CD14-positive monocyte (primary cell): ENCODE measurements around the gene AGPAT3. TPM values are rescaled to one million over a fixed set of nuclear protein-coding genes. Genes with fewer than 3 reads are reported as not detected.
"Not testable (repeated sequence)": the region's sequence is repeated elsewhere in the genome, so short reads cannot be mapped to it uniquely, and the experiment has no call there.

Experiments used
- DNase-seq, 3 donors: peaks; one replicate each; pipeline ENCODE4 v3.0.0-alpha.2; 2011 to 2022
- H2AFZ ChIP-seq: 2 replicates; pipeline ENCODE4 v1.6.0; 2012; ENCODE audit warnings: mild to moderate bottlenecking, low read depth, low read length, inconsistent platforms; ENCODE audit not compliant: insufficient read depth, poor library complexity, severe bottlenecking
- H3K27ac ChIP-seq, 2 donors: 1 replicate in 1 of 2; 2 replicates in 1 of 2; pipeline ENCODE4 v1.5.1; 2012 to 2013; ENCODE audit warnings: low read length in 2 of 2, control low read depth in 1 of 2, inconsistent platforms in 1 of 2, low read depth in 1 of 2, mild to moderate bottlenecking in 1 of 2
- H3K27me3 ChIP-seq, 2 donors: one replicate each; pipeline versions ENCODE4 v1.6.0 to v1.6.1; 2011 to 2013; ENCODE audit warnings: low read length in 2 of 2; ENCODE audit not compliant: control insufficient read depth in 2 of 2, insufficient read depth in 2 of 2
- H3K36me3 ChIP-seq, 2 donors: replicated peaks in 1 of 2; 1 replicate in 1 of 2; 2 replicates in 1 of 2; pipeline versions ENCODE4 v1.5.1 to v1.6.1; 2012 to 2013; ENCODE audit warnings: low read length in 2 of 2, control low read depth in 1 of 2, inconsistent platforms in 1 of 2, mild to moderate bottlenecking in 1 of 2; ENCODE audit not compliant: insufficient read depth in 2 of 2, control insufficient read depth in 1 of 2
- H3K4me1 ChIP-seq, 2 donors: 1 replicate in 1 of 2; 2 replicates in 1 of 2; pipeline versions ENCODE4 v1.5.1 to v1.6.1; 2012 to 2013; ENCODE audit warnings: low read length in 2 of 2, control low read depth in 1 of 2, inconsistent platforms in 1 of 2, mild to moderate bottlenecking in 1 of 2, moderate library complexity in 1 of 2; ENCODE audit not compliant: insufficient read depth in 2 of 2, control insufficient read depth in 1 of 2
- H3K4me2 ChIP-seq: replicated peaks from 2 replicates; pipeline ENCODE3; 2012; ENCODE audit warnings: low read length, moderate library complexity, mild to moderate bottlenecking; ENCODE audit not compliant: poor library complexity, severe bottlenecking; ENCODE audit errors: extremely low read depth
- H3K4me3 ChIP-seq, 3 experiments: fragments of 200-600 bp in 1 of 3; sonication (generic) in 1 of 3; replicated peaks in 1 of 3; 1 replicate in 2 of 3; 2 replicates in 1 of 3; pipeline ENCODE4 v1.5.1; 2011 to 2013; ENCODE audit warnings: low read length in 3 of 3, mild to moderate bottlenecking in 3 of 3, control low read depth in 2 of 3, low read depth in 2 of 3, inconsistent platforms in 1 of 3, moderate library complexity in 1 of 3
- H3K79me2 ChIP-seq: 2 replicates; pipeline ENCODE4 v1.6.0; 2012; ENCODE audit warnings: mild to moderate bottlenecking, control low read depth, inconsistent platforms, low read length, moderate library complexity; ENCODE audit not compliant: insufficient read depth
- H3K9ac ChIP-seq: 2 replicates; pipeline ENCODE4 v1.6.0; 2017; ENCODE audit warnings: low read length, mild to moderate bottlenecking; ENCODE audit not compliant: insufficient read depth, poor library complexity, severe bottlenecking
- H3K9me3 ChIP-seq, 2 donors: replicated peaks in 1 of 2; 1 replicate in 1 of 2; 2 replicates in 1 of 2; pipeline versions ENCODE4 v1.5.1 to v1.6.1; 2012 to 2013; ENCODE audit warnings: low read length in 2 of 2, control low read depth in 1 of 2; ENCODE audit not compliant: control insufficient read depth in 1 of 2, insufficient read depth in 1 of 2
- H4K20me1 ChIP-seq: 2 replicates; pipeline ENCODE4 v1.6.0; 2012; ENCODE audit warnings: mild to moderate bottlenecking, low read length, control low read depth, moderate library complexity; ENCODE audit not compliant: insufficient read depth
- H3K27ac Mint-ChIP-seq, 7 donors: one replicate each; pipeline ENCODE4 v1.8.0; 2020; ENCODE audit warnings: mild to moderate bottlenecking in 7 of 7, mixed read lengths in 7 of 7, moderate library complexity in 6 of 7, inconsistent platforms in 2 of 7
- H3K27me3 Mint-ChIP-seq, 3 donors: one replicate each; pipeline ENCODE4 v1.8.0; 2021 to 2022; ENCODE audit warnings: low read depth in 3 of 3, mild to moderate bottlenecking in 3 of 3, mixed read lengths in 3 of 3, moderate library complexity in 3 of 3, inconsistent platforms in 1 of 3
- H3K36me3 Mint-ChIP-seq, 2 donors: one replicate each; pipeline ENCODE4 v1.8.0; 2020; ENCODE audit warnings: mixed read lengths in 2 of 2, inconsistent platforms in 1 of 2, mild to moderate bottlenecking in 1 of 2
- H3K4me1 Mint-ChIP-seq: one replicate; pipeline ENCODE4 v1.8.0; 2020; ENCODE audit warnings: mild to moderate bottlenecking, mixed read lengths
- H3K4me3 Mint-ChIP-seq, 2 donors: one replicate each; pipeline ENCODE4 v1.8.0; 2020; ENCODE audit warnings: mild to moderate bottlenecking in 2 of 2, mixed read lengths in 2 of 2, moderate library complexity in 1 of 2
- H3K9me3 Mint-ChIP-seq, 7 donors: one replicate each; pipeline ENCODE4 v1.8.0; 2020 to 2022; ENCODE audit warnings: mixed read lengths in 7 of 7, mild to moderate bottlenecking in 6 of 7, moderate library complexity in 6 of 7, inconsistent platforms in 2 of 7
- WGBS: methylation state at CpG from one replicate; pipeline ENCODE4 v1.1.5; 2013; ENCODE audit warnings: missing lambda C conversion rate; ENCODE audit not compliant: insufficient coverage; 5-methylcytosine and 5-hydroxymethylcytosine counted together
- intact Hi-C, 2 donors: fragments of 100-400 bp; cut with micrococcal nuclease; formaldehyde crosslinking; loops; one replicate each; pipeline versions ENCODE4 v1.15.0 to v1.15.1; 2023
- polyA plus RNA-seq, 3 donors: library from polyadenylated mRNA; depleted of rRNA in 1 of 3; unstranded in 2 of 3; stranded (reverse) in 1 of 3; fragments of 300-500 nt in 2 of 3; fragments of >200 nt in 1 of 3; fragmentation: Illumina TruSeq in 2 of 3; gene quantifications; 1 replicate in 2 of 3; 2 replicates in 1 of 3; pipeline ENCODE4 v1.2.3, GENCODE V29; 2012 to 2021
- TF ChIP-seq, protein P1 (sequence below): fragments of 200-600 bp; IDR thresholded peaks from one replicate; pipeline ENCODE4 v1.8.0; 2022; ENCODE audit warnings: antibody characterized with exemption, mild to moderate bottlenecking

AGPAT3 gene
- polyA plus RNA-seq, 3 donors = 24.9 to 49.3 (median 26.2) TPM

DNA sequence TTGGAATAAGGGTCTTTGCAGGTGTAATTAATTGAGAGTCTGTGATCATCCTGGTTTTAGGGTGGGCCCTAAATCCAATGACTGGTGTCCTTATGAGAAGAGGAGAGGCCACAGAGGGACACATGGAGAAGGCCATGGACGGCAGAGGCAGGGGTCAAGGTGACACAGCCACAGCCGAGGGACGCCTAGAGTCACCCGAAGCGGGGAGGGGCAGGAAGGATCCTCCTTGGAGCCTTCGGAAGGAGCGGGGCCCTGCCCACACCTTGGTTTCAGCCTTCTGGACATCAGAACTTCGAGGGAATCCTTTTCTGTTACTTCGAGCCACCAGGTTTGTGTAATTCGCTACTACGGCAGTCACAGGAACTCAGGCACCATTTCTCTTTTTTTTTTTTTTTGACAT lies 44.6 kb upstream of the AGPAT3 start:
- no peaks in the 10 kb centered on the region for H3K36me3 Mint-ChIP-seq
- peak overlapping the region; percentile 30 for H2AFZ ChIP-seq

GRCh38 chr21:43822166-43822565 lies 42.9 kb upstream of the AGPAT3 start:
- H3K36me3 ChIP-seq, H3K36me3 Mint-ChIP-seq, H3K27me3 Mint-ChIP-seq, DNase-seq, H3K4me3 ChIP-seq, H3K9ac ChIP-seq, H3K27ac Mint-ChIP-seq, H3K27me3 ChIP-seq, H3K4me3 Mint-ChIP-seq, intact Hi-C loops, H2AFZ ChIP-seq, H3K9me3 ChIP-seq, H3K4me2 ChIP-seq, H4K20me1 ChIP-seq, H3K9me3 Mint-ChIP-seq, H3K27ac ChIP-seq, H3K79me2 ChIP-seq: not testable (repeated sequence)
- peaks cover 52 to 64% of the 10 kb centered on the region in 2 donors for H3K4me1 ChIP-seq
- 95% methylated on average over 18 of the region's 25 CpGs for WGBS
- H3K4me1 Mint-ChIP-seq = peaks cover 55% of the 10 kb centered on the region

More for the DNA sequence above, 44.6 kb upstream of the AGPAT3 start:
- TF ChIP-seq, protein P1, sequence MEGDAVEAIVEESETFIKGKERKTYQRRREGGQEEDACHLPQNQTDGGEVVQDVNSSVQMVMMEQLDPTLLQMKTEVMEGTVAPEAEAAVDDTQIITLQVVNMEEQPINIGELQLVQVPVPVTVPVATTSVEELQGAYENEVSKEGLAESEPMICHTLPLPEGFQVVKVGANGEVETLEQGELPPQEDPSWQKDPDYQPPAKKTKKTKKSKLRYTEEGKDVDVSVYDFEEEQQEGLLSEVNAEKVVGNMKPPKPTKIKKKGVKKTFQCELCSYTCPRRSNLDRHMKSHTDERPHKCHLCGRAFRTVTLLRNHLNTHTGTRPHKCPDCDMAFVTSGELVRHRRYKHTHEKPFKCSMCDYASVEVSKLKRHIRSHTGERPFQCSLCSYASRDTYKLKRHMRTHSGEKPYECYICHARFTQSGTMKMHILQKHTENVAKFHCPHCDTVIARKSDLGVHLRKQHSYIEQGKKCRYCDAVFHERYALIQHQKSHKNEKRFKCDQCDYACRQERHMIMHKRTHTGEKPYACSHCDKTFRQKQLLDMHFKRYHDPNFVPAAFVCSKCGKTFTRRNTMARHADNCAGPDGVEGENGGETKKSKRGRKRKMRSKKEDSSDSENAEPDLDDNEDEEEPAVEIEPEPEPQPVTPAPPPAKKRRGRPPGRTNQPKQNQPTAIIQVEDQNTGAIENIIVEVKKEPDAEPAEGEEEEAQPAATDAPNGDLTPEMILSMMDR = no peak
- H3K4me1 Mint-ChIP-seq = peaks cover 63% of the 10 kb centered on the region
- H3K79me2 ChIP-seq = no peaks in the 10 kb centered on the region
- peaks cover 64 to 72% of the 10 kb centered on the region in 2 donors for H3K4me1 ChIP-seq
- peaks cover 0 to 5% of the 10 kb centered on the region in 2 donors for H3K9me3 ChIP-seq
- H3K9ac ChIP-seq = no peak overlapping the region
- peak overlapping the region in 1 of 3 experiments; percentile 20 for H3K4me3 ChIP-seq
- no peak overlapping the region for H3K4me2 ChIP-seq
- peaks cover 0 to 6% (median 2%) of the 10 kb centered on the region in 3 donors for H3K27me3 Mint-ChIP-seq
- peak overlapping the region in 3 of 7 donors; percentile 20 to 95 (median 91) for H3K27ac Mint-ChIP-seq
- H3K9me3 Mint-ChIP-seq = peaks cover 0 to 9% (median 5%) of the 10 kb centered on the region in 7 donors
- H3K27ac ChIP-seq = peak overlapping the region; percentile 84 to 85
- intact Hi-C loops = no loop called here
- H3K4me3 Mint-ChIP-seq = no peak overlapping the region
- H4K20me1 ChIP-seq = no peaks in the 10 kb centered on the region
- 83% methylated on average over 11 of the region's 11 CpGs for WGBS
- H3K36me3 ChIP-seq = no peaks in the 10 kb centered on the region
- no peak for DNase-seq
- H3K27me3 ChIP-seq = no peaks in the 10 kb centered on the region

DNA sequence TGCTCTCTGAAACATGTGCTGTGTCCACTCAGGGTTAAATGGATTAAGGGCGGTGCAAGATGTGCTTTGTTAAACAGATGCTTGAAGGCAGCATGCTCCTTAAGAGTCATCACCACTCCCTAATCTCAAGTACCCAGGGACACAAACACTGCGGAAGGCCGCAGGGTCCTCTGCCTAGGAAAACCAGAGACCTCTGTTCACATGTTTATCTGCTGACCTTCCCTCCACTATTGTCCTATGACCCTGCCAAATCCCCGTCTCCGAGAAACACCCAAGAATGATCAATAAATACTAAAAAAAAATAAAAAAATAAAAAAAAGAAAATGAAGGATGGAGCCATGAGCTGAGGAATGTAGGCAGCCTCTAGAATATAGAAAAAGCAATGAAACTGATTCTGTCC lies 42.3 kb upstream of the AGPAT3 start:
- intact Hi-C loops, H3K36me3 Mint-ChIP-seq, H3K79me2 ChIP-seq, H3K9ac ChIP-seq, H3K27me3 ChIP-seq, H4K20me1 ChIP-seq, DNase-seq, H2AFZ ChIP-seq, H3K4me3 Mint-ChIP-seq, H3K36me3 ChIP-seq, H3K9me3 ChIP-seq, H3K9me3 Mint-ChIP-seq, H3K27me3 Mint-ChIP-seq, H3K4me2 ChIP-seq, H3K27ac Mint-ChIP-seq, H3K4me3 ChIP-seq, H3K27ac ChIP-seq: not testable (repeated sequence)
- peaks cover 47 to 60% of the 10 kb centered on the region in 2 donors for H3K4me1 ChIP-seq
- WGBS = no CpG with 5 or more reads among the region's 5 CpGs
- peaks cover 49% of the 10 kb centered on the region for H3K4me1 Mint-ChIP-seq
